ENCODE data around the gene SERPINB1.
"Not testable (repeated sequence)": the region's sequence is repeated elsewhere in the genome, so short reads cannot be mapped to it uniquely, and the experiment has no call there.

SERPINB1 gene

DNA sequence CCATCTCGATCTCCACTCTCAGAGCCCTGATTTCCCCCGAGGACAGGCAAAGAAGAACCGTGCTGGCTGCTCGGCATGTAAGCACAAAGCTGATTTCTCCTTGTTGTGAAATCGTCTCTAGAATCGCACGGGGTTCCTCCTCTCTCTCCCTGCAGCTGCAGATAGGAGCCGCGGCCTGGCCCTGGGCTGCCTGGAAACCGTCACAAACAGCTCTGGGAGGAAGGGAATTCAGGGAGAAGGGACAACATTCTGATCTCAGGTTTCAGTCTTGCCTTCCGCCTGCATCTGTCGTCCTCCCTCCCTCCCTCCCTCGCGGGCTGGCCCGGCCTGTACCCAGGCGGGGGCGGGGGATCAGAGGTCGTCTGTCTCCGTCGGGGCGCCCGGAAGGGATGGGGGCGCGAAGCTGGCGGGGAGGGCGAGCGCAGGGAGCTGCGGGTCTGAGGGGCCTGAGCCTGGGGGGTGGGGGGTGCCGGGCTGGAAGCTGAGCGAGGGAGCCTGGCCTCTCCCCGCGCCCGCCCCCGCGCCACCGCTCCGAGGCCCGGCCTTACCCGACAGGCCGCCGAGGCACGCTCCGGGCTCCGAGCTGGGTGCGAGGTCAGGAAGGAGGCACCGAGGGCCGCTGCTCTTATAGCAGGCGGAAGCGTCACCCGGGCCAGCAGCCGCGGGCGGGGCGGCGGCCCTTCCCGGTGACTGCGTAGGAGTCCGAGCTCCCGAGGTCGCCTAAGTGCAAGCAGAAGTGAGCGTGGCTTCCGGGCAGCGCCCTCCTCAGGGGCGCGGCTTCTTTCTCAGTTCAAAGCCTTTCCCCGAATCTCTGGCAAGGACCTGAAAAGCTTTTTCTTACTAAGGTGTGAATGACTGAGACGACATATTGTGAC, at the start of gene SERPINB1:
SERPINB1 (minus strand) TSS at position 600 of the 875 bp plus-strand sequence. CDS start 1,277 bp downstream, outside the sequence.
- DNase-seq, result peak; percentile 63

DNA sequence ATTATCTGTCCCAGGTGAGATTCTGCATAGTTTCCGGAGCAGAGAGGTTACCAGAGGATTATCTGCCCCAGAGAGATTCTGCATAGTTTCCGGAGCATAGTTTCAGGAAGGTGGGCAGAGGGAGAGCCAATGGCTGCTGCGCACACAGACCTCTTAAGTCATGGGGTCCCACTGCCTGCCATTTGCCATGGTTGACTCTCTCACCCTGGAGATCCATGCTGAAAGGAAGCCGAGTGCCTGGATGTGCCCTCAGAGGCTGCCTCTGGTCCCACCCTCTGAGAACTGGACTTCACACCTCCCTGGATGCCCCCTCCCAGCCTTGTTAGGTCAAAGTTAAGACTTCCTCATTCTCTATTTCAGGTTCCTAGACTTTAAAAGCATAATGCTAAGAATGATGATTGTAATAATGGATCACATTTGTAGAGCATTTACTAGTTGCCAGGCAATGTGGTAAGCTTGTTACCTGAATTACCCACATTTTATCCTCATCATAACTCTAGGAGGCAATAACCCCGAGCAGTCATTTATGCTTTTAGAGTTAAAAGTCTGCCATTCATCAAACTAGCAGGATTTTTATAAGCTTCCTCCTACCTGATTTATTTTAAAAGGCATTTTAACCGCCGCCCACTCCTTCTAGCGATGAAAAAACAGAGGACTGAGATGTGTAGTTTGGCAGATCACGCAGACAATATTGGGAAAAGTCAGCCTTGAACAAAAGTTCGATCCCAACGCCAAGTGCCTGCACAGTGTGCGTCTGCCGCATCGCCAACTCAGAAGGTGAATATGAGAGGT, 49.5 kb upstream of the SERPINB1 start:
- DNase-seq, result no peak

DNA sequence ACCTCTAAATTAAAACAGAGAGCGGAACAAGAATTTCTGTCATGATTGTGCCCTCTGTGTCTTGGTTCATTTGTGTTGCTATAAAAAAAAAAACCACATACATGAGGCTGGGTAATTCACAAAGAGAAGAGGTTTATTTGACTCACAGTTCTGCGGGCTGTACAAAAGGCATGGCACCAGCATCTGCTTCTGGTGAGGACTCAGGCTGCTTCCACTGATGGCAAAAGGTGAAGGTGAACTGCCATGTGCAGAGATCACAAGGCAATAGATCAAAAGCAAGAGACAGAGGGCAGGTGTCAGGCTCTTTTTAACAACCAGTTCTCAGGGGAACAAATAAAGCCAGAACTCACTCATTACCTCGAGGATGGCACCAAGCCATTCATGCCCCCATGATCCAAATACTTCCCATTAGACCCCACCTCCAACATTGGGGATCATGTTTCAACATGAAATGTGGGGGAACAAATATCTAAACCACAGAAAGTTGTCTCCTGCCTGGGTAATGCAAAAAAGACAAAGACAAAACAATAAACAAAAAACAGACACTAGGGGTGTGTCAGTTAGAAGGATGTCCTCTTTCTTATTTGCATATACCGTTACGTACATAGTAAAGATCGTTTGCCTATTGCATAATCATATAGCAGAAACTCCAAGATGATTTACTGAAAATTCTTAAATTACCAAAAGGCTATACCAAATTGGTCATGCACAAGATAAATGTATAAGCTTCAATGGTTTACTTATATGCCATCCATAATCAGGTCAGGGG, 44.5 kb upstream of the SERPINB1 start:
- no peak for DNase-seq

DNA sequence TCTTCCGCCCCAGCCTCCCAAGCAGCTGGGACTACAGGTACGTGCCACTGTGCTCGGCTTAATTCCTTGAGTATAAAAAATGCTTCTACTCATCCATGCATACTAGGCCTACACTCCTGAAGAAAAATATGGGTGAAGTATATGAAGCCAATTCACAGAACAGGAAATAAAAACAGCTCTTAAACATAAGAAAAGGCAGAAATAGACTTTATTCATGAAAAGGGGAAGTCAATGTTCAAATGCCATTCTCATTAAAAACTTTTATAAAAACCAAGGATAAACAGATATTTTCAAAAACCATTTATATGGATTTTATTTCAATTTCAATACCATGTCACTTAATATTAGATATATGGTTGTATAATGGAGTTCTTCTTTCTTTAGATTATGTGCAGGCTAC, 43.1 kb upstream of the SERPINB1 start:
- no peak for DNase-seq

DNA sequence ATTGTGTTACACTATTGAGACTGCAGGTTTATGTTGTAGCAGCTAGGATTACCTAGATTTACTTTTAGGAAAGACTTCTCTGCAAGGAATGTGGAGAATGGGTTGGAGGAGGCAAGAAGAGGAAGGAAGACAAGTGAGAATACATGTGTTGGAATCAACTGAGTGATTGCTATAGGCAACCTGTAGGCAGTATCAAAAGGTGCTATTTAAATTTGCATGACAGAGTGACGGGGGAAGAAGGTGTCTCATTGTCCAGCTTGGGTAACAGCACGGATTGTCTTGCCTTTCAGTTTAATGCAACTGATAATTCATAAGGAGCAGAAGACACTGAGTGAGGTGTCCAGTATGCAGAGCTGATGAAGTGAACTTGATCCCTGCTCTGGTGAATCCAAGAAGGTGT, 42.0 kb upstream of the SERPINB1 start:
- DNase-seq, result no peak

DNA sequence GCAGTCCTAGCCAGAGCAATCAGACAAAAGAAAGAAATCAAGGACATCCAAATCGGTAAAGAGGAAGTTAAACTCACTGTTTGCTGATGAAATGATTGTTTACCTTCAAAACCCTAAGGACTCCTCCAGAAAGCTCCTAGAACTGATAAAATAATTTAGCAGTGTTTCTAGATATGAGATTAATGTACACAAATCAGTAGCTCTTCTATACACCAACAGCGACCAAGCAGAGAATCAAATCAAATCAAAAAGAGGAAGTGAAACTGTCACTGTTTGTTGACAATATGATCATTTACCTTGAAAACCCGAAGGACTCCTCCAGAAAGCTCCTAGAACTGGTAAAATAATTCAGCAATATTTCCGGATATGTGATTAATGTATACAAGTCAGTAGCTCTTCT, 39.8 kb upstream of the SERPINB1 start:
- no peak for DNase-seq

DNA sequence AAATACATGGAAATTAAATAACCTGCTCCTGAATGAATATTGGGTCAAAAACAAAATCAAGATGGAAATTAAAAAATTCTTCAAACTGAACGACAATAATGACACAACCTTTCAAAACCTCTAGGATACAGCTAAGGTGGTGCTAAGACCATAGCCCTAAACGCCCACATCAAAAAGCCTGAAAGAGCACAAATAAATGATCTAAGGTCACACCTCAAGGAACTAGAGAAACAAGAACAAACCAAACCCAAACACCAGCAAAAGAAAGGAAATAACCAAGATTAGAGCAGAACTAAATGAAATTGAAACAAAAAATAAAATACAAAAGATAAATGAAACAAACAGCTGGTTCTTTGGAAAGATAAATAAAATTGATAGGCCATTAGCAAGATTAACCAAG, 38.5 kb upstream of the SERPINB1 start:
- not testable (repeated sequence) for DNase-seq

DNA sequence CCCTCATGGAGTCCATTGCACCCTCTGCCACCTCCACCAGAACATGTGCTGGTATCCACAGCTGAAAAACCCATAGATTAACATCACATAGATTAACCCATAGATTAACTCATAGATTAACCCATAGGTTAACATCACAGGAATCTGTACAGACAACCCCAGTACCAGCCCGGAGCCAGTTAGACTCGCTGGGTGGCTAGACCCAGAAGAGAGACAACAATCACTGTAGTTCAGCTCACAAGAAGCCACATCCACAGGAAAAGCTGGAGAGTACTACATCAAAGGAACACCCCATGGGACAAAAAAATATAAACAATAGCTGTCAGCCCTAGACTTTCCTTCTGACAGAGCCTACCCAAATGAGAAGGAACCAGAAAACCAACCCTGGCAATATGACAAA, 36.3 kb upstream of the SERPINB1 start:
- no peak for DNase-seq

DNA sequence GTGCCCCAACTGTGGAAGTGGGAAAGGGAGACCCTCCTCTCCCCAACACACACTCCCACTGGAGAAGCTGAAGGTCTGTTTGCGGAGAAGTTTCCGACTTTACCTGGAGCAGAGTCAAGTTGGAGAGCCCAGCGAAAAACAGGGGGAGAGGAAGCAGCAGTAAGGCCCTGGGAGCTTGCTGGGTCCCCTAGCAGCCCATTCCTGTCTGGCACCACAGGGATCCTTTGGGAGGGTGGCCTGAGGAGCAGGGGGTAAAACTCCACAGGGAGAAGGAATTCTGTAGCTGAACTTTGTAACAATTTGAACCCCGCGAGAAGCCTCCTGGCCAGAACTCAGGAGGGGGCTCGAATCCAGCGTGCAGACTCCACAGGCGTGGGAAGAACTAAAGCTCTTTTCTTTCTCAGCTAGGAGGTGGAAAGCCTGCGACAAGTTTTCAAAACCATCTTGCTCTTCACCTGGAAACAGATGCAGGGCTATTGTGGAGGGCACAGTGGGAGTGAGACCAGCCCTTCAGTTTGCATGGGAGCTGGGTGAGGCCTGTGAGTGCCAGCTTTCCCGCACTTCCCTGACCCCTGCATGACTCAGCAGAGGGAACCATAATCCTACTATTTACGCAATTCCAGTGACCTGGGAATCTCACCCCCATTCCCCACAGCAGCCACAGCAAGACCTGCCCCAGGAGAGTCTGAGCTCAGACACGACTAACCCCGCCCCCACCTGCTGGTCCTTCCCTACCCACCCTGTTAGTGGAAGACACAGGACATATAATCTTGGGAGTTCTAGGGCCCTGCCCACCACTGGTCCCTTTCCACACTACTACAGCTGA, 35.6 kb upstream of the SERPINB1 start:
- DNase-seq, result no peak

DNA sequence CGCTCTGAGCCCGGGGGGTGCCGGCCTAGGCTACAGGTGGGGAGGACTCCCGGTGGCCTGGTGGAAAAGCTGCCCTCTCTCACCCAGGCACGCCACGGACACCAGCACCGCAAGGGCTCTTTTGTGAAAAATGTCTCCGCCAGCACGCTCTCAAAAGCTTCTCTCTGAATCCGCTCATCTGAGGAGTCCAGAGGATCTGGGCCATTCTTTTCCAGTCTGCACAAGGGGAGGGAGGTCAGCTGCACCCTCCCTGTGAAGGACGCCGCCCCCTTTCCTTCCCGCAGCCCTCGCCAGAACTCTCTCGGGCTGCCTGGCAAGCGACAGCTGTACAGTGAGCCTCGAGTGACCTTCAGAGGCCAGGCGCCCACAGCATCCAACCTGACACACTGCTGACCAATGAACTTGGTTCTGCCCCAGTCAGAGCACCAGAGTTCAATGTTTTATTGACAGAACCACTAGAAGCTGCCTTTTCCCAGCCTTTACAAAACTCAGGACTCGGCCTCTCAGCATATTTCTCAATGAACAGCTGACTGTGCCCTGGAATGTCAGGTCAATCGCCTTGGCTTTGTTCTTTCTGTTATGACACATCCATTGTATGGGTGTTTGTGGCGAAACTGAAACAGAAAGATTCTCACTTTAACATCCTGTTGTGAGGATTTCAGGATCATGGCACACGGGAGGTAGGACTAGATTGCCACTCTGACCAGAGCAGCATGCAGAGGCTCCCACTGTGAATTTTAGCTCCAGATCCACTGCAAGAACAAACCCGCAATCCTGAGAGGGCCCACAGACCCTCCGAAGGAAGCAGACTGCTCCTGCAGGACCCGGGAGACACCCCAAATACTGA, 34.8 kb upstream of the SERPINB1 start:
- no peak for DNase-seq

DNA sequence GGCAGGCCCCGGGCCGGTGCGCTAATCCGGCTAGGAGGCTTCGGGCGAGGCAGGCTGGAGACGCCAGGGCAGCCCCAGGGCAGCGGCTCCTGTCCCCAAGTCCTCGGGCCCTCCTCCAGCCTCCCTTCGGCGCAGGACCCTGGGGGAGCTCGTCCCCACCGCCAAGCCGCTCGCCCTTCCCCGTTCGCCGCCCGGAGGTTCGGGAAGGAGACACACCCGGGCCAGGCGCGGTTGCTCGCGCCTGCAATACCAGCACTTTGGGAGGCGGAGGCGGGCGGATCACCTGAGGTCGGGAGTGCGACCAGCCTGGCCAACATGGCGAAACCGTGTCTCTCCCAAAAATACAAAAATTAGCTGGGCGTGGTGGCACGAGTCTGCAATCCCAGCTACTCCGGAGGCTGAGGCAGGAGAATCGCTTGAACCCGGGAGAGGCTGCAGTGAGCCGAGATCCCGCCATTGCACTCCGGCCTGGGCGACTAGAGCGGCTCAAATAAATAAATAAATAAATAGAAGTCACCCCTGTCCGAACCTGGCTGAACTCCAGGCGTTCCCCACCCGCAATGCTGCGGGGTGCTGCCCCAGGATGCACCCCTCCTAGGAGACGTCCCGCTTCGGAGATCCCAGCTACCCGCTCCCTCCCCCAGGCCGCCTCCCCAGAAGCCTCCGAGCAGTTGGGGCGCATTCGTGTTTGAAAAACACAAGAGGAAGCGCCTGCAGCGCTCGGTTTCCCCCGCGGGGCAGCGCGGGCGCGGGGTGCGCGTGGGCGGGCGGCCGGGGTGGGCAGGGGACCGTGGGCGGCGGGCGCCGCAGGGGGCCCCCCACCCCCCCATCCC, 33.9 kb upstream of the SERPINB1 start:
- DNase-seq, result no peak

DNA sequence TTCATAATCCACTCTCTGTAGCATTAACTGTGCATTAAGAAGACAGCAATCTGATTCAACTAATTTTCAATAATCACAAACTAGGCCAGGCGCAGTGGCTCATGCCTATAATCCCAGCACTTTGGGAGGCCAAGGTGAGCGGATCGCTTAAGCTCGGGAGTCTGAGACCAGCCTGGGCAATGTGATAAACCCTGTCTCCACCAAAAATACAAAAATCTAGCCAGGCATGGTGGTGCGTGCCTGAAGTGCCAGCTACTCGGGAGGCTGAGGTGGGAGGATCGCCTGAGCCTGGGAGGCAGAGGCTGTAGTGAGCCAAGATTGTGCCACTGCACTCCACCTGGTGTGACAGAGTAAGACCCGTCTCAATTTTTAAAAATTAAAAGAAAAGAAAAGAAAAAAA, 32.0 kb upstream of the SERPINB1 start:
- no peak for DNase-seq

DNA sequence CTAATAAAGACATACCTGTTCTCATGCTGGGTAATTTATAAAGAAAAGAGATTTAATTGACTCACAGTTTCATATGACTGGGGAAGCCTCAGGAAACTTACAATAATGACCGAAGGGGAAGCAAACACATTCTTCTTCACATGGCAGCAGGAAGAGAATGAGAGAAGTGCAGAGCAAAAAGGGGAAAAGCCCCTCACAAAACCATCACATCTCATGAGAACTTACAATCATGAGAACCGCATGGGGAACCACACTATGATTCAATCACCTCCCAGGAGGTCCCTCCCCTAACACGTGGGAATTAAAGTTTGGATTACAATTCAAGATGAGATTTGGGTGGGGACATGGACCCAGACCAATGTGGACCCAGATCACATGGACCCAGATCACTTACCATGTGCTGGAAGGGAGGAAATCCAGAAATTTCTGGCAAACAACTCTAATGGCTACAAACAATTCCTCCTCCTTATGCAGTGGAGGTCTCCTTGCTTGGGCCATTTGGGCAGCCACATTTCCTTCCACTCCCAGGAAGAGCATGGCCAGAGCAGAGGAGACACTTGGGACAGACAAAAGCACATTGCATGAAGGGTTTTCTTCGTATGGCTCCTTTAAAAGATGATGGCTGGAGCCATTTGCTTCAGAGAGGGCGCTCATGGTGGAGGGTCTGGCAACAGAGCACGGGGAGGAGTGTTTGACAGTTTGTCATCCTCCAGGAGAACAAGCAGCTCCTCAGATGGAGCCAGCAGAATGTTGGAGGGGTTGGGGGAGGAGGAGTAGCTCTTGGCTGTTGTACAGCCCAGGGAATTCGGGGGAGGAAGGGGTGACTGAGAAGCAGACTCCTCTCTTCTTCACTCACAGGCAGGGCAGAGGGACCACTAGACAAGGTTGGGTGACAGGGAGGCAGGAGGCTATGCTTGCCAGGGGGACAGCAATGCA, 31.0 kb upstream of the SERPINB1 start:
- DNase-seq, result no peak

DNA sequence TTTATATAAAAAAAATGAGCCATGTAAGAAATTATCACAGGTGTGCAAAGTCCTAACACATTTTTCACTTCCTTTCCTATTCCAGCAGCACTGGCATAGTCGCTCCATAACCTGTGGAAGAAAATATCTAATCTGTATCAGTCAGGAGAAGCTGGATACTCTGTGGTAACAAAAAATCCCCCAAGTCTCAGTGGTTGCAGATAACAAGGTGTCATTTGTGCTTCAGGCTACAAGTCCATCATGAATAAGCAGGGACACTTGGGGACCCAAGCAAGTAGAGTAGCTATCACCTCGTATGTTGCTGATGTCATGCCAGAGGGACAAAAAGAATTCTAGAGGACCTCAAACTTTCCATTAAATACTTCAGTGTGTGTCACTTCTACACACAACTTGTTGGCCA, 30.3 kb upstream of the SERPINB1 start:
- no peak for DNase-seq

DNA sequence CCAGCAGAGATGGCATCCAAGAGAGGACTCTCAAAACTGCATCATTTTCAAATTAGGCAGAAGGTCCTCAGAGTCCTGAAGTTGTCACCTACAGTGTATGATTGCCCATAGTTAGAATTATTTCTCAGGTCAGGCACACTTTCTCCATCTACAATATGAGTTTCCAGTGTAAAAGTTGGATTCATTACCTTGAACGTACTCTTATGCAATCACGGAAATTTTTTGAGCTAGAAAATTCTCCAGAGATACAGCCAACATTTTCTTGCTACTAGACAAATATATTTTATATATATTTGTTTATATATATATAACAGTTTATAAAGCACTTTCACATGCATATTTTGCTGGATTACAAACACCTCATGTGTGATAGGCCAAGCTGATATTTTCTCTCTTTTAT, 29.4 kb upstream of the SERPINB1 start:
- DNase-seq, result no peak

DNA sequence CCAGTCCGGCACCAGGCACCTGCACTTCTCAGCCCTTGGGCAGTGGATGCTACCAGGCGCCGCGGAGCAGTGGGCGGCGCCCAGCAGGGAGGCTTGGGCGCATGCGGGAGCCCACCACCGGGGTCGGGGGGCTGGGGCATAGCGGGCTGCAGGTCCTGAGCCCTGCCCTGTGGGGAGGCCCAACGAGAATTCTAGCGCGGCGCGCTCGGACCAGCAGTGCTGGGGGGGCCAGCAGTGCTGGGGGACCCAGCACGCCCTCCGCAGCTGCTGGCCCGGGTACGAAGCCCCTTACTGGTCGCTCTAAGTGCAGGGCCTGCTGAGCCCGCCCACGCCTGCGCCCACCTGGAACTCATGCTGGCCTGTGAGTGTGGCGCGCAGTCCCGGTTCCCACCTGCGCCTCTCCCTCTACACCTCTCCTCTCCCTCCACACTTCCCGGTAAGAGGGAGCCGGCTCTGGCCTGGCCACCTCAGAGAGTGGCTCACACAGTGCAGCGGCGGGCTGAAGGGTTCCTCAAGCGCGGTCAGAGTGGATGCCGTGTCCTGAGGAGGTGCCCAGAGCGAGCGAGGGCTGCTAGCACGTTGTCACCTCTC, 28.5 kb upstream of the SERPINB1 start:
- no peak for DNase-seq

DNA sequence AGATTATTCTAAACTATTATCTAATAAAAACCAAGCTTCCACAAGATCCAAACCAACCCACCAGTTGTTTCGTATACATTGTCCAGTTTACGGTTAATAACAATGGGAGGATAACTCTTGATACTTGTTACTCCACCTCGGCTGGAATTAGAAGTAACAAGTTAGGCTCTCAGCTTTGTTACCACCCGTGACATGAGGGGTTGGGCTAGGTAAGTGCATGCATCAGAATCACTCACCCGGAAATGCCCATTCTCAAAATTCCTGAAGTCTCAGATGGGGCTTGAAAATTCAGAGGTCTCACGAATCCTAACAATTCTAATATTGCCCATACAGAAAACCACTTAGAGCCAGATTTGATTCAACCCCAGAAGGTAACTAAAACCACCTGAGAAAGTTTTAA, 27.0 kb upstream of the SERPINB1 start:
- no peak for DNase-seq

DNA sequence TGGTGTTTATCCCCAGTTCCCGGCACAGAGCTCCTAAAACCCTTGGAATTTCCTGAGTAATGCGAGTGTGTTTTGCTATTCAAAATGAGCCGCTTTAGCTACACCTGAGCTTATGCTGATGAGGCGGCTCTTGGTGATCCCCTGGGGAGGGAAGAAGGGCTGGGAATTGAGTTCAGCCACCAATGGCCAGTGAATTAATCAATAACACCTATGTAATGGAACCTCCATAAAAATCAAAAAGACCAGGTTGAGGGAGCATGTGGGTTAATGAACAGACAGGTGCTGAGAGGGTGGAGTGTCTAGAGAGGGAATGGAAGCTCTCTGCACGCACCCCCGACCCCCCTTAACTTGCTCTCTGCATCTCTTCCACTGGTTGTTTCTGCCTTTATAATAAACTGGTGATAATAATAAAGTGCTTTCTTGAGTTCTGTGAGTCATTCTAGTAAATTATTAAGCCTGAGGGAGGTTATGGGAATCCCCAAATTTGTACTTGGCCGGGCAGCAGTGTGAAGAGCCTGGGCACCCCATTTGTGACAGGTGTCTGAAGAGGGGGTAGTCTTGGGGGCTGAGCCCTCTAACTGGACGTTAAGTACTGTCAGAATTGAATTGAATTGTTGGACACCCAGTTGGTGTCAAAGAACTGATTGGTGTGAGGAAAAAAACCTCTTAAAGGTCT, 24.6 kb upstream of the SERPINB1 start:
- DNase-seq, result no peak

Measured in NCI-H1694 treated with DMSO at 0.1 percent for 48 hours (cell line).